CD4-positive, alpha-beta T cell (primary cell): ENCODE measurements around the gene KCTD1. TPM values are rescaled to one million over a fixed set of nuclear protein-coding genes. Genes with fewer than 3 reads are reported as not detected.

ENCODE experiments used
- ATAC-seq: fragments of 200-7000 bp; cut with Tn5 transposase; one replicate; pipeline ENCODE4 v1.10.0; 2022; ENCODE audit warnings: mild to moderate bottlenecking; ENCODE audit not compliant: poor library complexity
- CTCF ChIA-PET: fragments of 350-600 bp; sonication (Branson Sonifier 250); formaldehyde crosslinking; loops from one replicate; lab custom pipeline; 2021; ENCODE audit warnings: antibody characterized with exemption, inconsistent platforms; lab: Charles Lee
- POLR2A ChIA-PET: fragments of 350-600 bp; sonication (Branson Sonifier 250); formaldehyde crosslinking; loops from one replicate; lab custom pipeline; 2021; ENCODE audit warnings: antibody characterized with exemption, inconsistent platforms; lab: Charles Lee
- DNase-seq, 14 experiments: peaks; one replicate each; pipeline ENCODE4 v3.0.0-alpha.2; 2013 to 2020; ENCODE audit warnings: mixed read lengths in 2 of 14
- H3K27ac ChIP-seq, 2 donors: one replicate each; pipeline versions ENCODE4 v1.5.1 to v1.7.0; 2013; ENCODE audit warnings: low read length in 2 of 2, low read depth in 1 of 2, mild to moderate bottlenecking in 1 of 2
- H3K27me3 ChIP-seq, 2 experiments: 1 replicate in 1 of 2; 2 replicates in 1 of 2; pipeline versions ENCODE4 v1.6.1 to v1.7.0; 2013; ENCODE audit warnings: low read length in 2 of 2, control low read depth in 1 of 2, mild to moderate bottlenecking in 1 of 2, moderate library complexity in 1 of 2; ENCODE audit not compliant: insufficient read depth in 2 of 2, control insufficient read depth in 1 of 2
- H3K36me3 ChIP-seq: one replicate; pipeline ENCODE4 v1.6.1; 2013; ENCODE audit warnings: low read length, control low read depth; ENCODE audit not compliant: insufficient read depth
- H3K4me1 ChIP-seq: one replicate; pipeline ENCODE4 v1.6.1; 2013; ENCODE audit warnings: low read length, control low read depth; ENCODE audit not compliant: insufficient read depth
- H3K4me3 ChIP-seq: one replicate; pipeline ENCODE4 v1.5.1; 2013; ENCODE audit warnings: mild to moderate bottlenecking, low read length, moderate library complexity
- H3K9me3 ChIP-seq, 2 experiments: 1 replicate in 1 of 2; 2 replicates in 1 of 2; pipeline versions ENCODE4 v1.6.1 to v1.7.0; 2013; ENCODE audit warnings: low read length in 2 of 2, mild to moderate bottlenecking in 2 of 2, control low read depth in 1 of 2, moderate library complexity in 1 of 2; ENCODE audit not compliant: control insufficient read depth in 1 of 2, insufficient read depth in 1 of 2
- H3K27ac Mint-ChIP-seq: one replicate; pipeline ENCODE4 v1.8.0; 2020; ENCODE audit warnings: mixed read lengths
- H3K27me3 Mint-ChIP-seq: one replicate; pipeline ENCODE4 v1.8.0; 2021; ENCODE audit warnings: mixed read lengths
- H3K36me3 Mint-ChIP-seq: one replicate; pipeline ENCODE4 v1.8.0; 2021; ENCODE audit warnings: low read depth, mixed read lengths
- H3K4me1 Mint-ChIP-seq: one replicate; pipeline ENCODE4 v1.8.0; 2021; ENCODE audit warnings: low read depth, mixed read lengths
- H3K4me3 Mint-ChIP-seq: one replicate; pipeline ENCODE4 v1.8.0; 2020; ENCODE audit warnings: mild to moderate bottlenecking, mixed read lengths
- H3K9me3 Mint-ChIP-seq: one replicate; pipeline ENCODE4 v1.8.0; 2020; ENCODE audit warnings: mixed read lengths
- CTCF ChIP-seq: fragments of 200-600 bp; IDR thresholded peaks from one replicate; pipeline ENCODE4 v1.8.0; 2022; ENCODE audit warnings: antibody characterized with exemption, mild to moderate bottlenecking
- intact Hi-C, 2 experiments: fragments of 100-400 bp; cut with DNase I in 1 of 2; cut with micrococcal nuclease in 1 of 2; formaldehyde crosslinking; loops; one replicate each; pipeline versions ENCODE4 v1.15.1 to v1.9.0; 2023 to 2025; cut with DNase I, micrococcal nuclease
- total RNA-seq, 174 experiments: library from RNA in 2 of 174; stranded (reverse) in 2 of 174; gene quantifications; one replicate each; pipeline ENCODE4 v1.2.3 and lab custom pipeline; 2021 to 2026

The KCTD1 gene
- total RNA-seq, 2 experiments from 2014 or later, result 0.74 to 1.1 TPM

- no peak overlapping the region for H3K27ac ChIP-seq
- no peaks in the 10 kb centered on the region for H3K4me1 ChIP-seq
- H3K27ac Mint-ChIP-seq, result no peak overlapping the region
- H3K27me3 Mint-ChIP-seq, result no peaks in the 10 kb centered on the region
- no peaks in the 10 kb centered on the region for H3K36me3 Mint-ChIP-seq
- H3K4me3 ChIP-seq, result no peak overlapping the region
- intact Hi-C loops, result no loop called here
- ChIA-PET CTCF (no interaction called here), POLR2A (no interaction called here)
- TF ChIP-seq CTCF, result no peak
- ATAC-seq, result no peak
- no peaks in the 10 kb centered on the region for H3K27me3 ChIP-seq
- no peaks in the 10 kb centered on the region for H3K9me3 ChIP-seq
- H3K4me1 Mint-ChIP-seq, result no peaks in the 10 kb centered on the region
- H3K36me3 ChIP-seq, result no peaks in the 10 kb centered on the region
- no peak overlapping the region for H3K4me3 Mint-ChIP-seq
- no peak for DNase-seq
- no peaks in the 10 kb centered on the region for H3K9me3 Mint-ChIP-seq
These were observed 125.7 kb downstream of the KCTD1 start for GRCh38 chr18:26422472-26423162.

GRCh38 chr18:26421931-26422330 lies 126.4 kb downstream of the KCTD1 start:
- CTCF ChIA-PET, result interaction anchor here (0.6 kb wide), 1 partner anchor 84 kb away, joined by 3 read pairs; no protein-coding TSS in a partner anchor
- no peaks in the 10 kb centered on the region for H3K36me3 Mint-ChIP-seq
- TF ChIP-seq CTCF, result no peak
- H3K4me1 Mint-ChIP-seq, result no peaks in the 10 kb centered on the region
- no peak overlapping the region for H3K4me3 Mint-ChIP-seq
- H3K9me3 Mint-ChIP-seq, result no peaks in the 10 kb centered on the region
- POLR2A ChIA-PET, result no interaction called here
- no peak for ATAC-seq
- intact Hi-C loops, result no loop called here
- H3K27ac Mint-ChIP-seq, result no peak overlapping the region
- H3K9me3 ChIP-seq, result no peaks in the 10 kb centered on the region
- no peaks in the 10 kb centered on the region for H3K36me3 ChIP-seq
- no peaks in the 10 kb centered on the region for H3K4me1 ChIP-seq
- H3K27ac ChIP-seq, result no peak overlapping the region
- no peaks in the 10 kb centered on the region for H3K27me3 Mint-ChIP-seq
- no peaks in the 10 kb centered on the region for H3K27me3 ChIP-seq
- no peak for DNase-seq
- no peak overlapping the region for H3K4me3 ChIP-seq

- no peak overlapping the region for H3K27ac ChIP-seq
- ChIA-PET POLR2A (no interaction called here), CTCF (interaction anchor here (0.6 kb wide), 1 partner anchor 84 kb away, joined by 3 read pairs; no protein-coding TSS in a partner anchor)
- no peaks in the 10 kb centered on the region for H3K9me3 Mint-ChIP-seq
- ATAC-seq, result no peak
- no peak overlapping the region for H3K4me3 ChIP-seq
- intact Hi-C loops, result no loop called here
- no peaks in the 10 kb centered on the region for H3K36me3 ChIP-seq
- H3K27me3 Mint-ChIP-seq, result no peaks in the 10 kb centered on the region
- no peaks in the 10 kb centered on the region for H3K27me3 ChIP-seq
- no peak overlapping the region for H3K4me3 Mint-ChIP-seq
- H3K4me1 Mint-ChIP-seq, result no peaks in the 10 kb centered on the region
- DNase-seq, result no peak
- H3K36me3 Mint-ChIP-seq, result no peaks in the 10 kb centered on the region
- no peak overlapping the region for H3K27ac Mint-ChIP-seq
- no peaks in the 10 kb centered on the region for H3K4me1 ChIP-seq
- no peaks in the 10 kb centered on the region for H3K9me3 ChIP-seq
- TF ChIP-seq CTCF, result no peak
These were observed 126.8 kb downstream of the KCTD1 start for GRCh38 chr18:26421503-26421902.
